ENCODE measurements around the gene ZNF714.
A peak's percentile ranks its signal among the peaks of the same experiment; 100 is the strongest.
"Not testable (repeated sequence)": the region's sequence is repeated elsewhere in the genome, so short reads cannot be mapped to it uniquely, and the experiment has no call there.

The ZNF714 gene

DNA sequence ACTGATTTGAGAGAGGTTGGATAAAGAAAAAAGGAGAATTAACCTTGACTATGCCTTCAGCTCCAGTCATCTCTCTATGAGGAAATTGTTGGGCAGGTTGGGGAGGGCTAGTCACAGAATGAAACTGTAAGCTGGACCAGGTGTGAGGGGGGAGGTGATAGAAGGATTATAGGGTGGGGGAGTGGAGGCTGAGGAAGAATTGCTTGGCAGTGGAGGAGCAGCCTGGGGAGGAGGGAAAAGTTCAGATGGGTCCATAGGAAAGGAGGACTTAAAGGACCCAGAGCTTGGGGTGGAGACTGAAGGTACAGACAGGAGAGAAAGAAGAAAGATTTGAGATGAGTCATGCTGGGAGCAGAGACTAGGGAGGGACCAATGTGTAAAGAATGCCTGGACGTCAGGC lies 51.6 kb downstream of the ZNF714 start:
- DNase-seq, result no peak

DNA sequence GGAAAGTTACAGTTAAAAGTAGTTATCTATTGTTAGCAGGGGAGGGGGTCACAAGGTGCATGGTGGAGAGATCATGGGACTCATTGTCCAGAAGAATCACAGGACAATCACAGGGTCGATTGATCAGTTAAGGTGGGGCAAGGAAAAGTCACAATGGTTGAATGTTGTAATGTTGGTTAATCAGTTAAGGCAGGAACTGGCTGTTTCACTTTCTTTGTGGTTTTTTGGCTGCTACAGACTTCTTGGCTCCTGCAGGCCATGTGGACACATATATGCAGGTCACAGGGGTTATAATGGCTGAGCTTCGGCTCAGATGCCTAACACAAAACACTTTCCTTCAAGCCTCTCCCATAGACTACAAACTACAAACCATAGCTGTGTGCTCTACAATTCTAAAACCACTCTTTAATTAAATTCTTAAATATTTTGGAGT lies 52.9 kb downstream of the ZNF714 start:
- DNase-seq, result no peak

DNA sequence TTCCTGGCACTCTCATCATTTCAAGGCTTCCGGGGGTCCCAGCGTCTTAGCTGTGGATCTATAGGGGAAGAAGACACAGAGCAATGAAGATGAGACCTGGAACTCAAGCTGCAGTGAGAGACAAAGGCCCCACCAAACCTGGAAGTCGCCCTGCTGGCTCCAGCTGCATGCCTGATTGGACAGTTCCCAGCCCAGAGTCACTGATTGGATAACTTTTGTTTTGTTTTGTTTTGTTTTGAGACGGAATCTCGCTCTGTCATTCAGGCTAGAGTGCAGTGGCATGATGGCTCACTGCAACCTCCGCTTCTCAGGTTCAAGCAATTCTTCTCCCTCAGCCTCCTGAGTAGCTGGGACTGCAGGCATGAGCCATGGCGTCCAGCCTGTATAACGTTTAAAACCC lies 53.4 kb downstream of the ZNF714 start:
- DNase-seq, result no peak

DNA sequence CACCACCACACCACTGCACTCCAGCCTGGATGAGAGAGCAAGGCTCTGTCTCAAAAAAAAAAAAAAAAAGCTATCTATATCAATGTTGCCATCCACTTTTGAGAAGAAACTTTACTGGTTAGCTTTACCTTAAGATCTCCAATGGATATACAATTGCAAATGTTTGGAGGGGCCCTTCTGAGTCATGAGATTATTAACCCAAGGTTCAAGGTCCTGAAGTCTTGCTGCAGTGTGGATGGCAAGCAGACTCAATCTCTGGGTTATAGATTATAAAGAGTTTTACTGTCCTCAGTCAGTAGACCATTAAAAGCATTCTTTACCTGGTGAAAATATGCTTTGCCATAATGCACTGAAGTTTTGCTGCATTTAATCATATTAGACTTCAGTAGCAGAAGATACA lies 56.1 kb downstream of the ZNF714 start:
- no peak for DNase-seq

DNA sequence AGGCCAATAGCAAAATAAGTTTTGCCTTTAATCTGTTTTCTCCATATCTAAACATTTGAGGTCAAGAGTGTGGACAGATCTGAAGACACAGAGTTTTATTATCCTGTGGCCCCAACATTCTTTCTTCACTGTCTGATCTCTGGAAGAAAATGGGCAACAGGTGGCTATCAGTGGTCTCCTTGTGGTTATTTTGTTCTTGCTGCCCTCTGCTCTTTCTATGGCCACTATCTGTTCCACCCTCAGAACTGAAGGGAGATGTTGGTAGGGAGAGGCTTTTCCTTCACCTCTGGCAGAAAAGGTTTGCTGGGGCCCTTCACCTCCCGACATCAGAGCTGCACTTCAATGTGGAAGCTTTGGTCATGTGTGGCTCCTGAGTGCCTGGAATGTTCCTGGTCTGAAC lies 59.0 kb downstream of the ZNF714 start:
- not testable (repeated sequence) for DNase-seq

DNA sequence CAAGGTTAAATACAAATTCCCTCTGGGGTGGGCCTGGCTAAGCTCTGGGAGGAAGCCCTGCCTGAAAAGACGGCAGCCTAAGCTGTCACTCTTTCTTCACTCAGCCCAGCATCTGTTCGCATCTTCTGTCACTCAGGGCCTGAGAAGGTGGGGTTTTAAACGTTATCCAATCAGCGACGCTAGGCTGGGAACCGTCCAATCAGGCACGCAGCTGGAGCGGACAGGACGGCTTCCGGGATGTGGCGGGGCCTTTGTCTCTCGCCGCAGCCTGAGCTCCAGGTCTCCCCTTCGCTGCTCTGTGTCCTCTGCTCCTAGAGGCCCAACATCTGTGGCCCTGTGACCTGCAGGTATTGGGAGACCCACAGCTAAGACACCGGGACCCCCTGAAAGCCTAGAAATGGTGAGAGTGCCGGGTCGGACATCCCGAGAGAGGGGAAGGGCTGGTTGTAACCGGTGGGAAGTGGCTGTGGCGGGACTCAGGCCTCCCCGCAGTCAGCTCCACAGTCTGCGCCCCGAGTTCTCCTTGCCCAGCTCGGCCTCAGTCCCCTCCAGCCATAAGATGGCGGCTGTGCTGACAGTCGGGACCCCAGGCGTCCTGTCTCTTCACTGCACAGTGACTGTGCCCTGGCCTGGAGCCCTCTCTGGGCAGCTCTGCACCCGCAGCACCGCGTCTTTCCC lies 59.9 kb downstream of the ZNF714 start, which contains the start of gene ZNF431:
Gene ZNF431, plus strand, starts transcription at position 254 of the 678 bp plus-strand sequence. Its CDS starts 144 bp downstream, at position 398.
- DNase-seq, result peak; percentile 92 to 93

DNA sequence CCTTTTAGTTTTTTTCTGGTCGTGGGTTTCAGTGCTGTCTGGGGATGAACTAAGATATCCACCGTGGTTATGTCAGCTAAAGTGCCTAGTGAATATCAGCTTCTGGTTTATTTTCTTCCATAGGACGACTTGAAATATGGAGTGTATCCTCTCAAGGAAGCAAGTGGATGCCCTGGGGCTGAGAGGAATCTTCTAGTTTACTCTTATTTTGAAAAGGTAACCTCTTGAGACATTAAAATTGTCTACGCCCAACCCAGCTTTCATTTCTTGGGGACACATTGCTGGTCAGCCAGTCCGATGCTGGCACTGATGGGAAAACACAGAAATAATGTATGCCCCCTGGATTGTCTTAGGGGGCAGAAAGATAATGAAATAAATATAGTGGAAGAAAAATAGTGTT lies 61.4 kb downstream of the ZNF714 start:
- no peak for DNase-seq

DNA sequence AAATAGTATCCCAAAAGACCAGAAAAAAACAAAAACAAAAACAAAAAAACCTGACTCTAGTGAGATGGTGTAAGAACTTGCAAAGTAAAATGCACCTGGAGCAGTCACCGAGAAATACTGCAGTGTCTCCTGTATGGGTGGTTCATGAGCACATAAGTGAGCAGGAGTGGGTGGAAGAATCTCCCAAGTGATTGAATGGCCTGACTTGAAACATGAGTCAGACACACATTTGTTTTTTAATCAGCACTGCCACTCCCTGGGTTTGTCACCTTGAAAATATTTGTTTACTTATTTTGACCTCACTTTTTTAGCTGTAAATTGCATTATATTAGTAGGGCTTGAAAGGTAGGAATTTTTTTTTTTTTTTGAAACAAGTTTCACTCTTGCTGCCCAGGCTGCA lies 61.9 kb downstream of the ZNF714 start:
- DNase-seq, result no peak

DNA sequence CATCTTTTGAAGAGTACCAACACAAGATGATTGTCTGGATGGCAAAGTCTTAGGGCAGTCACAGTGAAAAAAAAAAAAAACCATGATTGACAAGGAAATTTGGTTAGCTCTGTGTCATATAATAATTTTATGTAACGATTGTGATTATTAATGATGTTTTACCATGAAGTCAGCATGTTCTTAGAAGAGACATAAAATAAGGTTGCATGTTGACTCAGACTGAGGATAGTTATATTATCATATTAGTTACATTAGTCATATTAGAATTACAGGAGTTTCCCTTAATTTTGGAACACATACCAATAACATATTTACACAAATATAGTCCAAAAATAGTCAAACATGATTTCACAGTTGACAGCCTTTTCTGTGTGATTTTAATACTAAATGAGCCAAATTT lies 65.5 kb downstream of the ZNF714 start:
- no peak for DNase-seq

DNA sequence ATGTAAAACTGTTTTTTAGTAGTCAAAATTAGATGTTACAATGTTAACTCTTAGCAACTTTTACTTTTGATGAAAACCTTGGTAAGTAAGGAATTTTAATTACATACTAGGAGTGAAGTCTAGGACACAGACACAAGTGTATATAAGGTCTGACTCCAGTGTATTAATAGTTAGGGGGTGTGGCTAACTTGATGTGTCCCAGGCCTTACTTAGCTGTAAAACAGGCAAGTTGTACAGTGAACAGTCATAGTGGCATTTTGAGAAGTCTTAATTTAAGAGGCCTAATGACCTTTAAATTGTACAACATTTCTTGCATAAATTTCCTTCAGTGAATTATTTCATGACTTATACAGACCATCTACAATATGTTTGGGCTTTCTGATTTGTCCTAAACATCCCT lies 66.7 kb downstream of the ZNF714 start:
- no peak for DNase-seq

DNA sequence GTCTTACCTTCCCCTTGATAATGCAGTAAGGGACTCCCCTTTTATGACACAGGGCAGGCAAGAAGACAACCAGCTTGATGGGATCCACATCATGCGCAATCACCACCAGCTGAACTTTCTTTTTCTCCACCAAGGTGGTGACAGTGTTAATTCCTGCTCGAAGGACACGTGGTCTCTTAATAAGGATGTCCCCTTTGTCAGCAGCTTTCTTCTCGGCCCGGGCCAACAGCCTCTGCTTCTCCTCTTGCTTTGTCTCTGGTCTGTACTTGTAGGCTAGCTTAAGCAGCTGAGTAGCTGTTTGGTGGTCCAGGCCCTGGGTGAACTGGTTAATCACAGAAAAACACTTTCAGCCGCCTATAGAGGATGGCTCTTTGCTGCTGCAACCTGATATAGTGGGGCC lies 67.9 kb downstream of the ZNF714 start:
- no peak for DNase-seq

DNA sequence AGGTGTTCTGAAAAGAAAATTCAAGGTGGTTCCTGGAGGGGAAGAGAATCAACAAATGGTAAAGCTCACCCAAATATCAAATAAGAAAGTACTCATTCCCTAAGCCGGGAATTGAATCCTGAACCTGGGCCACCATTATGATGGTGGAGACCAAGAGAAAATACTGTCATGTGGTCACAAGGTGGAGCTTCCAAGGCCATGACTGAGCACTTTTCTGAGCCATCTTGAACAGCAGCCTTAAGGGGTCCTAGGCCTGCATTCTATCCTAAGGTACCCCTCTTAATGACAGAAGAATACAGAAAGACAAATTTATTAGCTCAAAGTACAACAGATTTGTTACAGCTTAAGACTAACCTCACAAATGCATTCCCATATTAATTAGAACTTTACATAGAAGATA lies 69.5 kb downstream of the ZNF714 start:
- no peak for DNase-seq

DNA sequence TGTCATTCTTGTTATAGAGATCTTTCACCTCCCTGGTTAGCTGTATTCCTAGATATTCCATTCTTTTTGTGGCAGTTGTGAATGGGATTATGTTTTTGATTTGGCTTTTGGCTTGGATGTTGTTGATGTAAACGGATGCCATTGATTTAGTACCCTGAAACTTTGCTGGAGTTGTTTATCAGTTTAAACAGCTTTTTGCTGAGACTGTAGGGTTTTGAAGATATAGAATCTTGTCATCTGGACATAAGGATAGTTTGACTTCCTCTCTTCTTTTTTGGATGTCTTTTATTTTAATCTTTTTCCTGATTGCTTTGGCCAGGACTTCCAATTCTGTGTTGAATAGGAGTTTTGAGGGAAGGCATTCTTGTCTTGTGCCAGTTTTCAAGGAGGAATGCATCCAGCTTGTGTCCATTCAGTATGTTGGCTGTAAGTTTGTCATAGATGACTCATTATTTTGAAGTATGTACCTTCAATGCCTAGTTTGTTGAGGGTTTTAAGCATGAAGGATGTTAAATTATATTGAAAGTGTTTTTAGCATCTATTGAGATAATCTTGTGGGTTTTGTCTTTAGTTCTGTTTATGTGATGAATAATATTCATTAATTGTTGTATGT lies 76.6 kb downstream of the ZNF714 start:
- no peak for DNase-seq

DNA sequence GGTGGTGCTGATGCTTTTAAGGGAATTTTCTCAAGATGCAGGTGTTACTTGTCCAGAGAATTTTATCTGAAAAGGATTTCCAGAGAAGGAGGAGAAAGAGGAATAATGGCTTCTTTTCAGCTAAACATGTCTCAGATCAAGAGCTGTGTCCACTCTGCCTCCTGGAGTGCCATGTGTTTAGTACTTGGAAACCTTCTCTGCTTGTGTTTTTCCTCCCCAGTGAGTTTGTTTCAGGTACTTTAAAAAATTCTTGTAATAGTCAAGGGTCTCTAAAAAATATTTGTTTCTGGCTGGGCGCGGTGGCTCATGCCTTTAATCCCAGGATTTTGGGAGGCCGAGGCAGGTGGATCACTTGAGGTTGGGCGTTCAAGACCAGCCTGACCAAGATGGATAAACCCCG lies 82.5 kb downstream of the ZNF714 start:
- no peak for DNase-seq

DNA sequence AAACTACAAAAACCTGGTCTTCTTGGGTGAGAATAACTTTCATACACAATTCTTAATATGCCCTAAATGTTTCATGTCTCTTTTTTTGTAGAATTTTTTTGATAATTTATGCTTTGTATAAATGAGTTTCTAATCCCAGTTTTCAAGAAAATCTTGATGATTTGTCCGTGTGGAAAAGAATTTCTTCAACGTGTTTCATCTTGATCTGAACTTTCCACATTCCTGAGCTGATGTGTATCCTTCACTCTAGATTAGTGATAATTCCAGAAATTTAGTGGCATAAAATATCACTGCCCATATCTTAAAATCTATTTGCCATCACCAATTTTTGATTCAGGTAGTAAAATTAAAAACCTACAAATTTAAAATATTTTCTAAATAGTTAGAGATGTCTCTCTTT lies 84.4 kb downstream of the ZNF714 start:
- DNase-seq, result no peak

Measured in CD4-positive, alpha-beta T cell treated with Interleukin-1 beta for 1 hour (primary cell).